ENCODE measurements around the gene NELFB.

DNA sequence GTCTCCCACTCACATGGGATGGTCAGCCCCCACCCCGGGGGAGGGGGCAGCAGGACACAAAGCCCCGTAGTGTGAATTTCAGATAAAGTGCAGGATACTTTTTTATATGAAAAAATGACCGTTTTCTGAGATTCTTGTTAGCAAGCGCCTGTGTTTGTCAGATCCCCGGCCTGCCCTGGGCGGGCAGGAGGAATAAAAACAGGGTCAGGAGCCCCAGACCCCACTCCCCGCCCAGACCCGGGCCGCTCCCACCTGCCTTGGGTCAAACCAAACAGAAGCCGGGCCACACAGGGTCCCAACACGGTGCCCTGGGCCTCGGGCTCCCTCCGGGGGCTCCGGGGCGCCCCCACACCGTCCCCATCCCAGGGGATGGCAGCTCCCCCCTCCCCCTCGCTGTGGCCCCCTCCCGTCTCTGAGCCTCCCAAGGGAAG, 60.5 kb downstream of the NELFB start:
- TF ChIP-seq, protein P1, sequence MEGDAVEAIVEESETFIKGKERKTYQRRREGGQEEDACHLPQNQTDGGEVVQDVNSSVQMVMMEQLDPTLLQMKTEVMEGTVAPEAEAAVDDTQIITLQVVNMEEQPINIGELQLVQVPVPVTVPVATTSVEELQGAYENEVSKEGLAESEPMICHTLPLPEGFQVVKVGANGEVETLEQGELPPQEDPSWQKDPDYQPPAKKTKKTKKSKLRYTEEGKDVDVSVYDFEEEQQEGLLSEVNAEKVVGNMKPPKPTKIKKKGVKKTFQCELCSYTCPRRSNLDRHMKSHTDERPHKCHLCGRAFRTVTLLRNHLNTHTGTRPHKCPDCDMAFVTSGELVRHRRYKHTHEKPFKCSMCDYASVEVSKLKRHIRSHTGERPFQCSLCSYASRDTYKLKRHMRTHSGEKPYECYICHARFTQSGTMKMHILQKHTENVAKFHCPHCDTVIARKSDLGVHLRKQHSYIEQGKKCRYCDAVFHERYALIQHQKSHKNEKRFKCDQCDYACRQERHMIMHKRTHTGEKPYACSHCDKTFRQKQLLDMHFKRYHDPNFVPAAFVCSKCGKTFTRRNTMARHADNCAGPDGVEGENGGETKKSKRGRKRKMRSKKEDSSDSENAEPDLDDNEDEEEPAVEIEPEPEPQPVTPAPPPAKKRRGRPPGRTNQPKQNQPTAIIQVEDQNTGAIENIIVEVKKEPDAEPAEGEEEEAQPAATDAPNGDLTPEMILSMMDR (IDR thresholded peaks at IDR 0.05), result no peak
- no peak for TF ChIP-seq EZH2 (IDR thresholded peaks at IDR 0.05; ENCODE audit: borderline replicate concordance, insufficient read depth, low read depth, low read length, poor library complexity, severe bottlenecking)

Data from B cell (primary cell).